Gastrocnemius medialis (tissue), 4 donors: ENCODE measurements around the gene PHB1. TPM values are rescaled to one million over a fixed set of nuclear protein-coding genes. Genes with fewer than 3 reads are reported as not detected.

ENCODE experiments used
- ATAC-seq, 2 donors: fragments of 150-250 bp; one replicate each; pipeline ENCODE4 v1.9.1; 2016
- DNase-seq, 2 donors: peaks; one replicate each; pipeline ENCODE4 v3.0.0-alpha.2; 2019
- H3K27ac ChIP-seq, 4 donors: fragments of 200-600 bp; sonication (generic); 1 replicate in 1 of 4; 2 replicates in 3 of 4; pipeline ENCODE4 v1.5.1; 2016 to 2018; ENCODE audit warnings: mild to moderate bottlenecking in 2 of 4, moderate library complexity in 1 of 4
- H3K27me3 ChIP-seq, 3 donors: fragments of 200-600 bp; sonication (generic) in 2 of 3; 1 replicate in 1 of 3; 2 replicates in 2 of 3; pipeline versions ENCODE4 v1.5.1 to v1.6.0; 2016 to 2019; ENCODE audit warnings: mild to moderate bottlenecking in 1 of 3, moderate library complexity in 1 of 3
- H3K36me3 ChIP-seq, 2 donors: fragments of 200-600 bp; sonication (generic) in 1 of 2; one replicate each; pipeline ENCODE4 v1.5.1; 2017 to 2018
- H3K4me1 ChIP-seq, 2 donors: fragments of 200-600 bp; sonication (generic) in 1 of 2; one replicate each; pipeline ENCODE4 v1.5.1; 2016 to 2017; ENCODE audit warnings: mild to moderate bottlenecking in 2 of 2
- H3K4me3 ChIP-seq, 4 donors: fragments of 200-600 bp; sonication (generic) in 3 of 4; 1 replicate in 1 of 4; 2 replicates in 3 of 4; pipeline ENCODE4 v1.5.1; 2016 to 2019; ENCODE audit warnings: mild to moderate bottlenecking in 2 of 4
- H3K9me3 ChIP-seq, 3 donors: fragments of 200-600 bp; sonication (generic) in 2 of 3; 1 replicate in 1 of 3; 2 replicates in 2 of 3; pipeline ENCODE4 v1.5.1; 2016 to 2019
- POLR2A ChIP-seq, 2 donors: fragments of 450-650 bp; IDR thresholded peaks; one replicate each; pipeline ENCODE4 v1.6.1; 2017; ENCODE audit warnings: antibody characterized with exemption in 2 of 2, mild to moderate bottlenecking in 2 of 2, moderate library complexity in 2 of 2
- in situ Hi-C, 4 donors: fragments of 200-750 bp; cut with MboI; loops; one replicate each; pipeline versions ENCODE4 v1.15.0 to v1.8.0; 2017; ENCODE audit warnings: low sequenced_read_pairs in 4 of 4
- intact Hi-C: fragments of 100-400 bp; cut with DNase I; formaldehyde crosslinking; loops from one replicate; pipeline ENCODE4 v1.15.1; 2023; ENCODE audit warnings: low total_unique reads
- total RNA-seq, 4 donors: library from RNA; depleted of rRNA; stranded (reverse); fragments of >200 nt; gene quantifications; one replicate each; pipeline versions ENCODE4 v1.1.0 to v1.2.3, GENCODE V29; 2016
- TF ChIP-seq, protein P1 (sequence below), 5 experiments: fragments of 450-650 bp in 3 of 5; fragments of 200-600 bp in 2 of 5; sonication (generic) in 2 of 5; IDR thresholded peaks in 4 of 5; conservative IDR thresholded peaks in 1 of 5; 1 replicate in 4 of 5; 2 replicates in 1 of 5; pipeline ENCODE4 v1.5.1; 2016 to 2019; ENCODE audit warnings: antibody characterized with exemption in 5 of 5, mild to moderate bottlenecking in 3 of 5, moderate library complexity in 3 of 5

Gene PHB1
- total RNA-seq, 4 donors from 2014 or later: 102 to 137 (median 116) TPM

DNA sequence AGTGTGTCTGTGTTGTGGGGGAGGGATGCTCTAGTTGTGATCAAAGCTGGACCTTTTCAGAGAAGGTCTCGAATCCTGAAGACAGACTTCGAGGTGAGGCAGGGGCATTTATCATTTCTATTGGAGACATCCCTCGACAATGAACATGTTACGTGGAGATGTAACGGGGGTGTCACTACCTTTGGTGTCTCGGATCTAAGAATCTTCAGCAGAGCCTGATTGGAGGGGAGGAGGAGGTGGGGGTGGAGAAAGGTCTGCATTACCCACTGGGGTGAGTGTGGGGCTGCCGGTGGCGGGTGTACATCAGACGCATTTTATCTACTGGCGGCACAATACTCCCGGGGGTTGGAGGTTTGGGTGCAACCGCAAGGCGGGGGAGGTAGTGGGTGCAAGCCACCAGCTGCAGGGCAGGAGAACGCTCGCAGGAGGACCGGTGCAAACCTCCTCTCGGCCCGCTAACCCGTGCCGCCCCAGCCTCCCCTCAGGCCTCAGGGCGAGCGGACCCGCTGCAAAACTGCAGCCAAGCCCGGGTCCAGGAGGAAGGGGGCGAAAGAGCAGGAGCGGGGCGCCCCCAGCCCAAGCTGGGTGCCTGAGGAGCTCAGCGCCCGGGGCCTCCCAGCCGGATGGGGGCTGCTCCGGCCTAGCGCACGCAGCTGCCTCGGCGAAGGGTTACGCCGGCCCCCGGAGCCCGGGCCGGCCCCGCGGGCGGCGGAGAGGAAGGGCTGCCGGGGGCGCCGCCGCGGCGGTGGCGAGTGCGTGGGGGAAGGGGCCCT is 53.4 kb downstream of the PHB1 start:
- ATAC-seq (peak; percentile 12 to 24), DNase-seq (peak in 1 of 2 donors; percentile 22)
- no peaks in the 10 kb centered on the region for H3K27me3 ChIP-seq
- peaks cover 29 to 33% of the 10 kb centered on the region in 2 donors for H3K4me1 ChIP-seq
- H3K27ac ChIP-seq: peak overlapping the region; percentile 80 to 92 (median 84)
- H3K36me3 ChIP-seq: no peaks in the 10 kb centered on the region
- in situ Hi-C loops: no loop called here
- no peaks in the 10 kb centered on the region for H3K9me3 ChIP-seq
- TF ChIP-seq POLR2A (IDR thresholded peaks at IDR 0.05): no peak
- TF ChIP-seq, protein P1, sequence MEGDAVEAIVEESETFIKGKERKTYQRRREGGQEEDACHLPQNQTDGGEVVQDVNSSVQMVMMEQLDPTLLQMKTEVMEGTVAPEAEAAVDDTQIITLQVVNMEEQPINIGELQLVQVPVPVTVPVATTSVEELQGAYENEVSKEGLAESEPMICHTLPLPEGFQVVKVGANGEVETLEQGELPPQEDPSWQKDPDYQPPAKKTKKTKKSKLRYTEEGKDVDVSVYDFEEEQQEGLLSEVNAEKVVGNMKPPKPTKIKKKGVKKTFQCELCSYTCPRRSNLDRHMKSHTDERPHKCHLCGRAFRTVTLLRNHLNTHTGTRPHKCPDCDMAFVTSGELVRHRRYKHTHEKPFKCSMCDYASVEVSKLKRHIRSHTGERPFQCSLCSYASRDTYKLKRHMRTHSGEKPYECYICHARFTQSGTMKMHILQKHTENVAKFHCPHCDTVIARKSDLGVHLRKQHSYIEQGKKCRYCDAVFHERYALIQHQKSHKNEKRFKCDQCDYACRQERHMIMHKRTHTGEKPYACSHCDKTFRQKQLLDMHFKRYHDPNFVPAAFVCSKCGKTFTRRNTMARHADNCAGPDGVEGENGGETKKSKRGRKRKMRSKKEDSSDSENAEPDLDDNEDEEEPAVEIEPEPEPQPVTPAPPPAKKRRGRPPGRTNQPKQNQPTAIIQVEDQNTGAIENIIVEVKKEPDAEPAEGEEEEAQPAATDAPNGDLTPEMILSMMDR (IDR thresholded peaks at IDR 0.05 in 4 of 5, conservative IDR thresholded peaks at IDR 0.05 in 1 of 5): peak in 1 of 5 experiments; percentile 8
- H3K4me3 ChIP-seq: peak overlapping the region; percentile 88 to 97 (median 92)
- intact Hi-C loops: loop anchor here (1.0 kb wide), 1 partner anchor 170 kb away; no protein-coding TSS in a partner anchor

DNA sequence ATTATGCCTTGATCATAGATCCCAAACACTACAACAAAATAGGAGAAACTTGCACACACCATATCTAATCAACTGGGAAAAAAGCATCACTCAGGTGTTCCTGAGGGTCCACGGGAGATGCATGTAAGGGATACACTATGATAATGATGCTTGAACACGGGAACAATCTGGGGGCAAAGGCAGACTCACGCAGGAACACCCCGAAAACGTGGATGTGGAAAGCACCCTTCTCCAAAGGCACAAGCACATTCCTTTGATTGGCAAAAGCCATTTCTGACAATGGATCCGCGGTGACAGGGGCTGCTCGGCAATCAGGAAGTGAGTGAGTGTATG is 53.9 kb downstream of the PHB1 start:
- Histone ChIP-seq H3K4me3 (peak overlapping the region; percentile 88 to 97 (median 92)), H3K27ac (peak overlapping the region in 1 of 4 donors; percentile 80), H3K27me3 (no peaks in the 10 kb centered on the region), H3K4me1 (peaks cover 29 to 33% of the 10 kb centered on the region in 2 donors), H3K36me3 (no peaks in the 10 kb centered on the region), H3K9me3 (no peaks in the 10 kb centered on the region)
- DNase-seq (no peak), ATAC-seq (no peak)
- TF ChIP-seq, protein P1 (IDR thresholded peaks at IDR 0.05 in 4 of 5, conservative IDR thresholded peaks at IDR 0.05 in 1 of 5): no peak
- no peak for TF ChIP-seq POLR2A (IDR thresholded peaks at IDR 0.05)
- intact Hi-C loops (loop anchor here (1.0 kb wide), 1 partner anchor 169 kb away; no protein-coding TSS in a partner anchor), in situ Hi-C loops (no loop called here)

DNA sequence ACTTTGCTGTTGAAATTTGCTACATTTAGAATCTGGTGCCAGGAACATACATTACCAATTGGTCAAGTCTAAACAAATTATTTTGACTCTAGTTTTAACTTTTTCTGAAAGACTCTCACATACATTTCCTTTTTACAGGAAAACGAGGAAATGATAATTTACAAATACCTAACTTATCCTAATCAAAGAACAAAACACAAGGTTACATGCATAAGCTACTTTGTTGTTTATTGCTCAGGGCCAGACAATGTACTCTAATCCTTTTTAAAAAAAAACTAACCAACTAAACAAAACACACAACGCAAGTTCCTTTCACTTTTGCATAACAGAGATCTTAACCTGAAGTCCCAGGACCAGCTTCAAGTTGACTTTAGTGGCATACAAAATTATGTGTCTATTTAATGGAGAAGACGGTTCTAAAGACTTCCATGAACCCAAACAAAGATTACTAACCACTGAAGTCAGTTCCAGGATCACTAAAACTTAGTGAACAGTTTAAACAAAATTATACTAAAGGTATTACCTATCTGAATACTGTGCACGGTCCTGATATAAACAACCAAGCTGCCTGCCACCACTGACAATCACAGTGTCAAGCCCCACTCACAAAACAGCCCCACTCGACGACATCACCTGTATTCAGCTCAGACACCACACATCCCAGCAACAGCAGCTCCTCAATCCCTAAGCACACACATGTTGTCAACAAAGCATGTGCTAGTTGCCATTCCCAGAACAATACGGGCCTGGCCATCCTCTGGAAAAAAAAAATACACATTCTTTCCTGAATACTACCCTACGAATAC is 54.5 kb downstream of the PHB1 start:
- Histone ChIP-seq H3K36me3 (no peaks in the 10 kb centered on the region), H3K4me3 (peak overlapping the region; percentile 88 to 97 (median 92)), H3K27me3 (no peaks in the 10 kb centered on the region), H3K9me3 (no peaks in the 10 kb centered on the region), H3K4me1 (peaks cover 29 to 33% of the 10 kb centered on the region in 2 donors), H3K27ac (peak overlapping the region in 1 of 4 donors; percentile 80)
- in situ Hi-C loops (no loop called here), intact Hi-C loops (no loop called here)
- no peak for ATAC-seq
- TF ChIP-seq, protein P1 (IDR thresholded peaks at IDR 0.05 in 4 of 5, conservative IDR thresholded peaks at IDR 0.05 in 1 of 5): no peak
- TF ChIP-seq POLR2A (IDR thresholded peaks at IDR 0.05): no peak
- DNase-seq: no peak

DNA sequence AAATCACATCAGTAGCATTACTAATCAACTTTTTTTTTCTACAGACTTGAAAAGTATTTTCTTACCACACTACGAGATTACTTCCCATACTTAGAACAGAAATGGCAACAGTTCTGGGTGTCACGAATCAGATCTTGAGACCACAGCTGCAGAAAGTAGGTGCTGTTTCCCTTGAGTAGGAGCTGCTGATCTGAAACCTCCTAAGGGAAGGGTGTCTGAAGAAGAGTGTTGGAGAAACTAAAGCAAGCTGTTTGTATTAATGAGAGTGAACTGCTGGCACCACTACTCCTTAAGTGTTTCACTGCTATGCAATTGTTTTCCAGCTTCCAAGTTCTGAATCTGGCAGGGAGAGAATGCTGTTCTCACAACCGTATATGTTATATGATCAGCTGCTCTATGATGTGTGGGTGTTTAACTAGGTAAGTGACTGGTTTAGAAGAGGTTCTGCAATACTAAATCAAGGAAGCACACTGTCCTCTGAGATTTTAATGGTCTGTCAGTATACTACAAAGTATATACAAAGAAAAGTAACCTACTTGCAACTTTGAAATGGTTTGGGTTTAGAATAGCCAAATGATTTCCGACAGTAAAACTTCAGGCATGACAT is 55.9 kb downstream of the PHB1 start:
- no peak overlapping the region for H3K4me3 ChIP-seq
- H3K27ac ChIP-seq: no peak overlapping the region
- TF ChIP-seq, protein P1 (IDR thresholded peaks at IDR 0.05 in 4 of 5, conservative IDR thresholded peaks at IDR 0.05 in 1 of 5): no peak
- no peak for TF ChIP-seq POLR2A (IDR thresholded peaks at IDR 0.05)
- H3K4me1 ChIP-seq: peaks cover 35 to 36% of the 10 kb centered on the region in 2 donors
- intact Hi-C loops (no loop called here), in situ Hi-C loops (no loop called here)
- ATAC-seq (no peak), DNase-seq (no peak)
- H3K27me3 ChIP-seq: no peaks in the 10 kb centered on the region
- H3K36me3 ChIP-seq: no peaks in the 10 kb centered on the region
- no peaks in the 10 kb centered on the region for H3K9me3 ChIP-seq
